AG04450 (cell line): ENCODE results near the gene TMEM42. TPM values are rescaled to one million over a fixed set of nuclear protein-coding genes. Genes with fewer than 3 reads are reported as not detected.

Experiments used
- CTCF ChIA-PET: fragments of 300-600, 350-600 bp; formaldehyde crosslinking; extraction: SDS; loops from one replicate; lab custom pipeline; 2022; ENCODE audit warnings: antibody characterized with exemption, inconsistent platforms; lab: Charles Lee
- POLR2A ChIA-PET: fragments of 350-600 bp; formaldehyde crosslinking; extraction: SDS; loops from one replicate; lab custom pipeline; 2021; ENCODE audit warnings: antibody characterized with exemption, inconsistent platforms; lab: Yijun Ruan, JAX
- DNase-seq: peaks from one replicate; pipeline ENCODE4 v3.0.0-alpha.2; 2011; ENCODE audit warnings: low read depth, low spot score
- H3K27ac ChIP-seq: one replicate; pipeline ENCODE4 v1.5.1; 2012; ENCODE audit warnings: low read depth, low read length, control low read depth
- H3K27me3 ChIP-seq: one replicate; pipeline ENCODE4 v1.6.0; 2012; ENCODE audit warnings: low read length; ENCODE audit not compliant: control insufficient read depth, insufficient read depth
- H3K4me3 ChIP-seq: 2 replicates; pipeline ENCODE4 v1.5.1; 2011; ENCODE audit warnings: mild to moderate bottlenecking, low read depth, low read length, control low read depth
- H3K9me3 ChIP-seq: 2 replicates; pipeline ENCODE4 v1.5.1; 2012; ENCODE audit warnings: low read length; ENCODE audit not compliant: control insufficient read depth, insufficient read depth
- polyA plus RNA-seq: library from polyadenylated mRNA; depleted of rRNA; stranded (reverse); fragments of >200 nt; gene quantifications from 2 replicates; pipeline ENCODE4 v1.2.3, GENCODE V29; 2011
- TF ChIP-seq, protein P1 (sequence below): IDR thresholded peaks from 2 replicates; pipeline ENCODE4 v1.5.1; 2011; ENCODE audit warnings: low read depth, low read length, control low read depth, inconsistent platforms

Gene TMEM42
- polyA plus RNA-seq, 1 experiment: 25.7 TPM

DNA sequence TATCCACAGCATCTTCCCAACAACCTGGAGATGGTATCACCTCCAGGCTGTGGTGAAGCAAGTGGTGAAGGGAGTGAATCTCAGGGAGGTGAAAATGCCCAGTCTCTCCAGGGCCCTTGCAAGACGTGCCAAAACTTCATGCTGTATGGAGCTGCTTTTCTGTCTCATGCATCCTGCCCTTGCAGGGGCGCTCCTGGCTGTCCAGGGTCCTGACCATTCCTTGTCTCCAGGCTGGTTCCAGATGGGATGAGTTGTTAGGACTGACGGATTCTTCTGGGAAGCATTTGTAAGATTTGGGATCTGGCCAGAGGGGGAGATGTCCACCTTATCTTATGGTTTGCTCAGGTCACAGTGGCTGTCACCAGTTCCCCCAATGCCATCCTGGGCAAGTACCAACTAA, 28.5 kb downstream of the TMEM42 start:
- H3K4me3 ChIP-seq: no peak overlapping the region
- DNase-seq: no peak
- TF ChIP-seq, protein P1, sequence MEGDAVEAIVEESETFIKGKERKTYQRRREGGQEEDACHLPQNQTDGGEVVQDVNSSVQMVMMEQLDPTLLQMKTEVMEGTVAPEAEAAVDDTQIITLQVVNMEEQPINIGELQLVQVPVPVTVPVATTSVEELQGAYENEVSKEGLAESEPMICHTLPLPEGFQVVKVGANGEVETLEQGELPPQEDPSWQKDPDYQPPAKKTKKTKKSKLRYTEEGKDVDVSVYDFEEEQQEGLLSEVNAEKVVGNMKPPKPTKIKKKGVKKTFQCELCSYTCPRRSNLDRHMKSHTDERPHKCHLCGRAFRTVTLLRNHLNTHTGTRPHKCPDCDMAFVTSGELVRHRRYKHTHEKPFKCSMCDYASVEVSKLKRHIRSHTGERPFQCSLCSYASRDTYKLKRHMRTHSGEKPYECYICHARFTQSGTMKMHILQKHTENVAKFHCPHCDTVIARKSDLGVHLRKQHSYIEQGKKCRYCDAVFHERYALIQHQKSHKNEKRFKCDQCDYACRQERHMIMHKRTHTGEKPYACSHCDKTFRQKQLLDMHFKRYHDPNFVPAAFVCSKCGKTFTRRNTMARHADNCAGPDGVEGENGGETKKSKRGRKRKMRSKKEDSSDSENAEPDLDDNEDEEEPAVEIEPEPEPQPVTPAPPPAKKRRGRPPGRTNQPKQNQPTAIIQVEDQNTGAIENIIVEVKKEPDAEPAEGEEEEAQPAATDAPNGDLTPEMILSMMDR: no peak
- CTCF ChIA-PET: interaction anchor here (1.3 kb wide), 1 partner anchor 24 kb away, joined by 3 read pairs; no protein-coding TSS in a partner anchor
- H3K27me3 ChIP-seq: no peaks in the 10 kb centered on the region
- POLR2A ChIA-PET: no interaction called here
- H3K9me3 ChIP-seq: no peaks in the 10 kb centered on the region
- no peak overlapping the region for H3K27ac ChIP-seq

DNA sequence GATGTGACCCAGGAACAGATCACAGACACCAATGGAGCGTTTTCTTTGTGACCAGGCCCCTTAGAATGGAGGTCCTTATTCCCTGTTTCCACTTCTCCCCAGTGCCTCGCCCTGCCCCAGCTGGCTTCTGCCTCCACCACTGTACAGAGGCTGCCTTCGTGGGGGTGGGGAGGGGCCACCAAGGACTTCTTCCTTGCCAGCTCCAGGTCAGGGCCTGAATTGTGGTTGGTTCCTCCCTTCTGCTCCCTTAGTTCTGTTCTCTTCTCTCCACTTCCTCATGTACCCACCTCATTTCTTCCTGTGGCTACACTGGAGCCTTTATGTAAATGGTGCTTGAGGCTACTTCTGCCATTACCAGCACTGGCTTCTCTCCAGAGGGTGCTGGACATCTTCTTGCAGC, 29.1 kb downstream of the TMEM42 start:
- DNase-seq: no peak
- Histone ChIP-seq H3K27me3 (no peaks in the 10 kb centered on the region), H3K9me3 (no peaks in the 10 kb centered on the region), H3K27ac (no peak overlapping the region), H3K4me3 (no peak overlapping the region)
- TF ChIP-seq, protein P1: no peak
- ChIA-PET CTCF (interaction anchor here (1.3 kb wide), 1 partner anchor 23 kb away, joined by 3 read pairs; no protein-coding TSS in a partner anchor), POLR2A (no interaction called here)

DNA sequence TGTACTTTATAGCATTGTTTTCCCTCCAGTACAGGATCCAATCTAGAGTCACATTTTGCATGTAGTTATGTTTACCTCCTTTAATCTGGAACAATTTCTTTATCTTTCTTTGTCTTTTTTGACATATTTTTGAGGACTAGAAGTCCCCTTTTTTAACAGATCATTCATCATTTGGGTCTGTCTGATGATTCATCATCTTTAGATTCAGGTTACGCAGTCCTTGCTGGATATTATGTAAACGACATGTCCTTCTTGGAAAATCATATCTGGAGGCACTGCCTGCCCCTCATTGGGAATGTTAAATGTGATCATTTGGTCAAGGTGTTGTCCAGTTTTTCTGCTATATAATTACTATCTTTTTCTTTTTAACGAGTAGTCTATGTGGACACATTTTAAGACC, 31.0 kb downstream of the TMEM42 start:
- no peak overlapping the region for H3K4me3 ChIP-seq
- H3K9me3 ChIP-seq: no peaks in the 10 kb centered on the region
- TF ChIP-seq, protein P1: no peak
- POLR2A ChIA-PET: interaction anchor here (1.5 kb wide), 1 partner anchor 9 kb away, joined by 4 read pairs; no protein-coding TSS in a partner anchor
- DNase-seq: no peak
- CTCF ChIA-PET: no interaction called here
- H3K27me3 ChIP-seq: no peaks in the 10 kb centered on the region
- no peak overlapping the region for H3K27ac ChIP-seq

DNA sequence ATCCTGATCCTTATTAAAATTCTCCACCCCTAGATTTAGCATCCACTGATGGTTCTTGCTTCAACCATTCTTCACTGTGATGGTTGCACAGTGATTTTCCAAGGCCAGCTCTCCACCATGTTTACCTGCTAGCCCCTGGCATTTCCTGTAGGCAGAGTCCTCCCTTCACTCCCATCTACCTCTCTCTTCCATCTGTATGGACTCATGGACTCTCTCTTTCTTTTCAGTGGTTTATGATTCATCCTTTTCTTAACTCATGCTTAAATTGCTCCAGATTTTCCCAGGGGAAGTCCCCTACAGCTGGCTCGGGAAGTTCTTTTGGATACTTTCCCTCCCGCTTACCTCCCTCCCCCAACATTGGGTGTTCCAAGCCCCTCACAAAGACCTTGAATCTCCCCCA, 31.4 kb downstream of the TMEM42 start:
- DNase-seq: peak; percentile 43
- ChIA-PET POLR2A (interaction anchor here (1.5 kb wide), 1 partner anchor 9 kb away, joined by 4 read pairs; no protein-coding TSS in a partner anchor), CTCF (interaction anchor here (0.7 kb wide), 1 partner anchor 9 kb away, joined by 3 read pairs; no protein-coding TSS in a partner anchor)
- no peaks in the 10 kb centered on the region for H3K9me3 ChIP-seq
- peak overlapping the region; percentile 59 for H3K27ac ChIP-seq
- TF ChIP-seq, protein P1: no peak
- H3K4me3 ChIP-seq: no peak overlapping the region
- H3K27me3 ChIP-seq: no peaks in the 10 kb centered on the region

DNA sequence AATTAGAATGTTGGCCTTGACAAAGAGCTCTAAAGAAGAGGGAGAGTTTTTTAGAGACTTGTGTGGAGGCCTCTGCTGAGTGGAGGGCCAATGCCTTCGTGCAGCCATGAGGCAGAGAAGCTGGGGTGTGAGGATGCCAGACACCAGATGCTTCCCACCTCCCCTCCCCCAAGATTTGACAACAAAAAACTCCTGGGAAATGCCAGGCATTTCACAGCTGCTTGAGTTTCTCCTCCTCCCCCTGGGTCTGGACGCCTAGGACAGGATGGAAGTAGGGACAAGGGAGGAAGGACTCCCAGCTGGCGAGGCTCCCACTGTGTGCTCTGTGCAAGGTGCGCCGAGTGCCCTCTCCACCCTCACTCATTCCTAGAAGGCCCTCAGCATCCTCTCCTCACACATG, 32.8 kb downstream of the TMEM42 start:
- ChIA-PET CTCF (no interaction called here), POLR2A (interaction anchor here (0.7 kb wide), 1 partner anchor 339 kb away, joined by 3 read pairs; no protein-coding TSS in a partner anchor)
- Histone ChIP-seq H3K27me3 (peaks cover 5% of the 10 kb centered on the region), H3K4me3 (no peak overlapping the region), H3K9me3 (no peaks in the 10 kb centered on the region), H3K27ac (no peak overlapping the region)
- TF ChIP-seq, protein P1: no peak
- no peak for DNase-seq
